H1 (cell line): ENCODE measurements around the gene PDZRN4. TPM values are rescaled to one million over a fixed set of nuclear protein-coding genes. Genes with fewer than 3 reads are reported as not detected.

Experiments used
- CTCF ChIA-PET: fragments of 300-600 bp; sonication (Branson Sonifier 250); formaldehyde crosslinking; loops from one replicate; lab custom pipeline; 2021; ENCODE audit not compliant: partially characterized antibody; lab: Charles Lee
- POLR2A ChIA-PET: fragments of 300-600 bp; sonication (Branson Sonifier 250); formaldehyde crosslinking; loops from one replicate; lab custom pipeline; 2021; ENCODE audit warnings: inconsistent platforms; ENCODE audit not compliant: partially characterized antibody; lab: Charles Lee
- DNase-seq, 2 experiments: peaks; one replicate each; pipeline versions ENCODE4 v3.0.0 to v3.0.0-alpha.2; 2010 to 2022; ENCODE audit warnings: low spot score in 2 of 2, low read depth in 1 of 2, mixed read lengths in 1 of 2
- FAIRE-seq: peaks from 2 replicates; lab custom pipeline; 2011; peaks lifted over from hg19 to GRCh38; lab: Jason Lieb, UNC
- H2AFZ ChIP-seq: 2 replicates; pipeline ENCODE4 v1.8.1; 2012; ENCODE audit warnings: low read length, inconsistent platforms
- H2AK5ac ChIP-seq: 2 replicates; pipeline ENCODE4 v1.6.1; 2013; ENCODE audit warnings: low read depth, low read length
- H2BK120ac ChIP-seq: replicated peaks from 2 replicates; pipeline ENCODE3; 2013; ENCODE audit warnings: low read depth, low read length, inconsistent platforms
- H2BK12ac ChIP-seq: 2 replicates; pipeline ENCODE4 v1.6.1; 2013; ENCODE audit warnings: low read depth, low read length
- H2BK15ac ChIP-seq: 2 replicates; pipeline ENCODE4 v1.6.1; 2013; ENCODE audit warnings: low read length
- H2BK20ac ChIP-seq: 2 replicates; pipeline ENCODE4 v1.6.1; 2013; ENCODE audit warnings: low read length
- H2BK5ac ChIP-seq: 2 replicates; pipeline ENCODE4 v1.6.1; 2013; ENCODE audit warnings: low read depth, low read length
- H3K14ac ChIP-seq: 2 replicates; pipeline ENCODE4 v1.6.1; 2013; ENCODE audit warnings: inconsistent platforms; ENCODE audit not compliant: insufficient read length
- H3K18ac ChIP-seq: 2 replicates; pipeline ENCODE4 v1.6.1; 2013; ENCODE audit warnings: low read length; ENCODE audit errors: extremely low read depth
- H3K23ac ChIP-seq: 2 replicates; pipeline ENCODE4 v1.6.1; 2013; ENCODE audit warnings: inconsistent platforms; ENCODE audit not compliant: insufficient read length
- H3K23me2 ChIP-seq: 2 replicates; pipeline ENCODE4 v1.6.1; 2013; ENCODE audit warnings: low read depth, low read length
- H3K27ac ChIP-seq: 2 replicates; pipeline ENCODE4 v1.6.1; 2011; ENCODE audit warnings: low read depth, low read length, inconsistent platforms
- H3K27me3 ChIP-seq, 4 experiments: replicated peaks in 1 of 4; 1 replicate in 1 of 4; 2 replicates in 3 of 4; pipeline versions ENCODE4 v1.6.1 to v1.8.1; 2011 to 2013; ENCODE audit warnings: low read length in 3 of 4, mild to moderate bottlenecking in 3 of 4, inconsistent platforms in 2 of 4, mixed read lengths in 2 of 4, moderate library complexity in 1 of 4; ENCODE audit not compliant: control insufficient read depth in 3 of 4, insufficient read depth in 3 of 4; ENCODE audit errors: extremely low read depth in 1 of 4
- H3K36me3 ChIP-seq, 4 experiments: 2 replicates each; pipeline versions ENCODE4 v1.6.1 to v1.8.1; 2011 to 2013; ENCODE audit warnings: mild to moderate bottlenecking in 4 of 4, low read length in 3 of 4, moderate library complexity in 2 of 4, control low read depth in 1 of 4, inconsistent platforms in 1 of 4; ENCODE audit not compliant: insufficient read depth in 4 of 4, control insufficient read depth in 2 of 4
- H3K4ac ChIP-seq: replicated peaks from 2 replicates; pipeline ENCODE3; 2013; ENCODE audit warnings: low read length, low read depth, mixed read lengths, inconsistent platforms; ENCODE audit not compliant: insufficient read length
- H3K4me1 ChIP-seq, 4 experiments: replicated peaks in 1 of 4; 1 replicate in 1 of 4; 2 replicates in 3 of 4; pipeline versions ENCODE4 v1.6.1 to v1.8.1; 2011 to 2013; ENCODE audit warnings: low read length in 3 of 4, inconsistent platforms in 2 of 4, mixed read lengths in 1 of 4; ENCODE audit not compliant: insufficient read depth in 4 of 4, control insufficient read depth in 3 of 4
- H3K4me2 ChIP-seq, 2 experiments: 2 replicates each; pipeline versions ENCODE4 v1.6.1 to v1.8.1; 2011 to 2013; ENCODE audit warnings: low read depth in 2 of 2, low read length in 2 of 2, control low read depth in 1 of 2, inconsistent platforms in 1 of 2, mild to moderate bottlenecking in 1 of 2; ENCODE audit not compliant: insufficient read depth in 1 of 2
- H3K4me3 ChIP-seq, 4 experiments: fragments of 200-600, 300-600 bp in 1 of 4; sonication (generic), shearing (Covaris generic), sonication (Bioruptor Twin) in 1 of 4; 2 replicates each; pipeline versions ENCODE4 v1.5.1 to v1.8.1; 2011 to 2016; ENCODE audit warnings: low read length in 4 of 4, low read depth in 3 of 4, control low read depth in 2 of 4, inconsistent platforms in 2 of 4, mild to moderate bottlenecking in 2 of 4, mixed read lengths in 1 of 4, moderate library complexity in 1 of 4; ENCODE audit not compliant: insufficient read depth in 2 of 4; ENCODE audit errors: extremely low read depth in 1 of 4
- H3K56ac ChIP-seq: replicated peaks from 2 replicates; pipeline ENCODE3; 2013; ENCODE audit warnings: low read depth, mild to moderate bottlenecking, mixed read lengths, low read length, inconsistent platforms; ENCODE audit not compliant: insufficient read length
- H3K79me1 ChIP-seq: 2 replicates; pipeline ENCODE4 v1.6.1; 2013; ENCODE audit warnings: low read depth, low read length, control low read depth
- H3K79me2 ChIP-seq, 2 experiments: 2 replicates each; pipeline versions ENCODE4 v1.6.1 to v1.8.1; 2012 to 2013; ENCODE audit warnings: low read length in 2 of 2, mild to moderate bottlenecking in 2 of 2, inconsistent platforms in 1 of 2; ENCODE audit not compliant: insufficient read depth in 2 of 2, control insufficient read depth in 1 of 2
- H3K9ac ChIP-seq, 4 experiments: replicated peaks in 1 of 4; 1 replicate in 1 of 4; 2 replicates in 3 of 4; pipeline versions ENCODE4 v1.6.1 to v1.8.1; 2011 to 2013; ENCODE audit warnings: low read depth in 3 of 4, low read length in 3 of 4, control low read depth in 2 of 4, mild to moderate bottlenecking in 2 of 4, moderate library complexity in 2 of 4, inconsistent platforms in 1 of 4; ENCODE audit errors: extremely low read depth in 1 of 4
- H3K9me3 ChIP-seq, 2 experiments: 2 replicates each; pipeline versions ENCODE4 v1.6.1 to v1.8.1; 2012 to 2013; ENCODE audit warnings: mild to moderate bottlenecking in 2 of 2, moderate library complexity in 2 of 2, control low read depth in 1 of 2, inconsistent platforms in 1 of 2, low read depth in 1 of 2, low read length in 1 of 2, mixed read lengths in 1 of 2; ENCODE audit not compliant: insufficient read depth in 2 of 2
- H4K20me1 ChIP-seq, 2 experiments: replicated peaks in 1 of 2; 2 replicates each; pipeline versions ENCODE3 to v1.8.1; 2011 to 2013; ENCODE audit warnings: inconsistent platforms in 2 of 2, low read length in 2 of 2, mild to moderate bottlenecking in 1 of 2; ENCODE audit not compliant: insufficient read depth in 2 of 2, control insufficient read depth in 1 of 2
- H4K5ac ChIP-seq: 2 replicates; pipeline ENCODE4 v1.6.1; 2013; ENCODE audit warnings: low read length, low read depth, mixed read lengths, inconsistent platforms; ENCODE audit not compliant: insufficient read length
- H4K8ac ChIP-seq: 2 replicates; pipeline ENCODE4 v1.8.0; 2013; ENCODE audit warnings: mild to moderate bottlenecking, moderate library complexity, low read length, inconsistent platforms; ENCODE audit not compliant: insufficient read depth; ENCODE audit errors: extremely low read depth
- H4K91ac ChIP-seq: replicated peaks from 2 replicates; pipeline ENCODE3; 2013; ENCODE audit warnings: low read length, mixed read lengths, inconsistent platforms; ENCODE audit not compliant: insufficient read length
- BRCA1 ChIP-seq: IDR thresholded peaks from 2 replicates; pipeline ENCODE4 v1.6.1; 2012; ENCODE audit warnings: low read depth, low read length, improper control_type of control experiment
- CTBP2 ChIP-seq: IDR thresholded peaks from 2 replicates; pipeline ENCODE4 v1.7.0; 2011; ENCODE audit warnings: borderline replicate concordance, mild to moderate bottlenecking, moderate library complexity, mixed read lengths, low read length; ENCODE audit not compliant: insufficient read depth, insufficient read length
- EGR1 ChIP-seq: IDR thresholded peaks from 2 replicates; pipeline ENCODE4 v1.6.1; 2011; ENCODE audit warnings: low read depth, low read length, borderline replicate concordance
- GTF2F1 ChIP-seq: IDR thresholded peaks from 2 replicates; pipeline ENCODE4 v1.6.1; 2012; ENCODE audit warnings: low read depth, low read length, improper control_type of control experiment, borderline replicate concordance
- TBP ChIP-seq: IDR thresholded peaks from 2 replicates; pipeline ENCODE4 v1.6.1; 2011; ENCODE audit warnings: low read depth, low read length, improper control_type of control experiment
- WGBS, 2 experiments: shearing (Covaris generic) in 1 of 2; methylation state at CpG; one replicate each; pipeline versions ENCODE4 v1.1.6 to v1.1.7; 2013 to 2015; ENCODE audit warnings: low lambda C conversion rate in 2 of 2, mixed read lengths in 2 of 2, inconsistent platforms in 1 of 2, low coverage in 1 of 2, missing lambda C conversion rate in 1 of 2; ENCODE audit not compliant: insufficient replicate concordance in 2 of 2, insufficient coverage in 1 of 2, insufficient read length in 1 of 2; ENCODE audit errors: extremely low coverage in 1 of 2, missing lambda C conversion rate in 1 of 2; 5-methylcytosine and 5-hydroxymethylcytosine counted together
- polyA plus RNA-seq, 7 experiments: library from polyadenylated mRNA; depleted of rRNA in 3 of 7; stranded (reverse) in 5 of 7; unstranded in 2 of 7; fragments of >200 nt in 5 of 7; fragments of 200-250 nt in 2 of 7; gene quantifications; 1 replicate in 5 of 7; 2 replicates in 1 of 7; 4 replicates in 1 of 7; pipeline versions ENCODE4 v1.2.1 to v1.2.3, GENCODE V29; 2011 to 2013; ENCODE audit warnings: missing spikeins in 2 of 7, mixed read lengths in 2 of 7
- total RNA-seq: library from RNA; stranded (reverse); fragmentation: NEBNext Ultra II Directional; extraction: Animal tissue kit (Norgen Biotek cat#: 25700); gene quantifications from 2 replicates; pipeline ENCODE4 v1.2.1, GENCODE V29; 2021
- TF ChIP-seq, protein P1 (sequence below), 3 experiments: IDR thresholded peaks; 1 replicate in 2 of 3; 2 replicates in 1 of 3; pipeline versions ENCODE4 v1.5.1 to v1.6.1; 2011; ENCODE audit warnings: low read length in 3 of 3, mild to moderate bottlenecking in 3 of 3, inconsistent platforms in 2 of 3, low read depth in 1 of 3, moderate library complexity in 1 of 3; ENCODE audit not compliant: insufficient read depth in 1 of 3; ENCODE audit errors: control extremely low read depth in 1 of 3

Gene PDZRN4
- total and polyA plus RNA-seq, 2 of the 8 experiments (the other 6 are each of a cell fraction or from before 2014, with no cell fraction given) = not detected

DNA sequence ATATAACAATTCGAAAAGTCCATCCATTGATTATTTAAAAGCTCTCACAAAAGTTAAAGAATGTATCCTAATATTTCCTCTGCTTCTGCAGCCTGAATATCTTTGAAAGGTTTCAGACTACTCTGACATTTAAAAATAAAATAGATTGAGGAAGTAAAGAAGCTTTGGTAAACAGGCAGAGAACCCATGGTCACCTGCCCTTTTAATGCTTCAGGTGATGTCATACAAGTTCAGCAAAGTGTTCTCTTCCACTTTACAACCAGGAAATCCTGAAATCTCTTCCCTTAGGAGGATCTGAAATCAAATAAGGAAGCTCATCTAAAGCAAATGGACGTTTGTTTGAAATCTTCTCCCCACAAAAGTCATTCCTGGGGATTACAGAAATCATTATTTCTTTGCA is 322.4 kb downstream of the PDZRN4 start:
- no peak for FAIRE-seq
- H2BK20ac ChIP-seq = no peak overlapping the region
- H2BK5ac ChIP-seq = no peak overlapping the region
- H3K4me3 ChIP-seq = no peak overlapping the region
- no peak overlapping the region for H3K18ac ChIP-seq
- no peaks in the 10 kb centered on the region; a peak in 1 of 7 replicates for H3K27me3 ChIP-seq
- H4K91ac ChIP-seq = no peak overlapping the region
- no peak overlapping the region for H2BK15ac ChIP-seq
- no peaks in the 10 kb centered on the region for H3K79me2 ChIP-seq
- H3K14ac ChIP-seq = no peak overlapping the region
- no peak overlapping the region for H3K4me2 ChIP-seq
- no peak overlapping the region for H4K8ac ChIP-seq
- no peaks in the 10 kb centered on the region for H3K79me1 ChIP-seq
- TF ChIP-seq, protein P1, sequence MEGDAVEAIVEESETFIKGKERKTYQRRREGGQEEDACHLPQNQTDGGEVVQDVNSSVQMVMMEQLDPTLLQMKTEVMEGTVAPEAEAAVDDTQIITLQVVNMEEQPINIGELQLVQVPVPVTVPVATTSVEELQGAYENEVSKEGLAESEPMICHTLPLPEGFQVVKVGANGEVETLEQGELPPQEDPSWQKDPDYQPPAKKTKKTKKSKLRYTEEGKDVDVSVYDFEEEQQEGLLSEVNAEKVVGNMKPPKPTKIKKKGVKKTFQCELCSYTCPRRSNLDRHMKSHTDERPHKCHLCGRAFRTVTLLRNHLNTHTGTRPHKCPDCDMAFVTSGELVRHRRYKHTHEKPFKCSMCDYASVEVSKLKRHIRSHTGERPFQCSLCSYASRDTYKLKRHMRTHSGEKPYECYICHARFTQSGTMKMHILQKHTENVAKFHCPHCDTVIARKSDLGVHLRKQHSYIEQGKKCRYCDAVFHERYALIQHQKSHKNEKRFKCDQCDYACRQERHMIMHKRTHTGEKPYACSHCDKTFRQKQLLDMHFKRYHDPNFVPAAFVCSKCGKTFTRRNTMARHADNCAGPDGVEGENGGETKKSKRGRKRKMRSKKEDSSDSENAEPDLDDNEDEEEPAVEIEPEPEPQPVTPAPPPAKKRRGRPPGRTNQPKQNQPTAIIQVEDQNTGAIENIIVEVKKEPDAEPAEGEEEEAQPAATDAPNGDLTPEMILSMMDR (IDR thresholded peaks at IDR 0.05; ENCODE audit: control extremely low read depth in 1 of 3, insufficient read depth in 1 of 3, low read depth in 1 of 3, low read length in 3 of 3) = no peak
- TF ChIP-seq CTBP2 (no peak), TBP (no peak), GTF2F1 (no peak), BRCA1 (no peak), EGR1 (no peak)
- TF ChIP-seq, all 59 proteins: peak for 0
- H3K23ac ChIP-seq = no peak overlapping the region
- no peak overlapping the region for H2BK12ac ChIP-seq
- H2AFZ ChIP-seq = peak overlapping the region; percentile 77; the same call in 1 of the 2 replicates
- H3K56ac ChIP-seq = no peak overlapping the region
- no peak overlapping the region for H2AK5ac ChIP-seq
- H4K5ac ChIP-seq = no peak overlapping the region
- H3K4me1 ChIP-seq = peaks cover 0 to 3% (median 0%) of the 10 kb centered on the region in 4 experiments; a peak in 1 of 7 replicates
- WGBS, 2 experiments = 100% methylated on average over 2 of the region's 2 CpGs; no CpG with 5 or more reads in 1 of the 2 experiments
- no peaks in the 10 kb centered on the region for H3K9me3 ChIP-seq
- H3K4ac ChIP-seq = no peak overlapping the region
- POLR2A ChIA-PET = no interaction called here
- no peaks in the 10 kb centered on the region for H3K36me3 ChIP-seq
- no peak overlapping the region for H3K9ac ChIP-seq
- DNase-seq = no peak
- no peaks in the 10 kb centered on the region for H4K20me1 ChIP-seq
- no peak overlapping the region for H3K27ac ChIP-seq
- no peak overlapping the region for H2BK120ac ChIP-seq
- CTCF ChIA-PET = interaction anchor here (1.6 to 2.8 kb wide), 2 partner anchors 17 to 153 kb away, joined by 4 to 8 read pairs; no protein-coding TSS in a partner anchor
- no peaks in the 10 kb centered on the region for H3K23me2 ChIP-seq
